ENCODE measurements around the gene ATP5F1D.

ATP5F1D gene

DNA sequence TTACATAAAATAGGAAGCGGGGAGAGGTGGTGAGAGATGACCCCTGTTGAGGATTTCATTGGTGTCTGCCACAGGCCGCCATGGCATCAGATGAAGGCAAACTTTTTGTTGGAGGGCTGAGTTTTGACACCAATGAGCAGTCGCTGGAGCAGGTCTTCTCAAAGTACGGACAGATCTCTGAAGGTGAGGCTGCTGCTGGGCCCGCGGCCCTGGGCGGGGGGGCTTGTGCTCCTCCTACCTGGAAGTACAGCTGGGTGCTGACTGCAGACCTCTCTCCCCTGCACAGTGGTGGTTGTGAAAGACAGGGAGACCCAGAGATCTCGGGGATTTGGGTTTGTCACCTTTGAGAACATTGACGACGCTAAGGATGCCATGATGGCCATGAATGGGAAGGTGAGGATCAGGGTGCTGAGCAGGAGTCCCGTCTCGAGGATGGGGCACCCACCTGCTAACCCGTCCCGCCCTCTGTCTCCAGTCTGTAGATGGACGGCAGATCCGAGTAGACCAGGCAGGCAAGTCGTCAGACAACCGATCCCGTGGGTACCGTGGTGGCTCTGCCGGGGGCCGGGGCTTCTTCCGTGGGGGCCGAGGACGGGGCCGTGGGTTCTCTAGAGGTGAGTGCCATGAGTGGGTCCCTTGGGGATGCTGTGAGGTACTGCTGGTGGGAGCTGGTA, 29.4 kb downstream of the ATP5F1D start:
- DNase-seq (ENCODE audit: low read depth): no peak

DNA sequence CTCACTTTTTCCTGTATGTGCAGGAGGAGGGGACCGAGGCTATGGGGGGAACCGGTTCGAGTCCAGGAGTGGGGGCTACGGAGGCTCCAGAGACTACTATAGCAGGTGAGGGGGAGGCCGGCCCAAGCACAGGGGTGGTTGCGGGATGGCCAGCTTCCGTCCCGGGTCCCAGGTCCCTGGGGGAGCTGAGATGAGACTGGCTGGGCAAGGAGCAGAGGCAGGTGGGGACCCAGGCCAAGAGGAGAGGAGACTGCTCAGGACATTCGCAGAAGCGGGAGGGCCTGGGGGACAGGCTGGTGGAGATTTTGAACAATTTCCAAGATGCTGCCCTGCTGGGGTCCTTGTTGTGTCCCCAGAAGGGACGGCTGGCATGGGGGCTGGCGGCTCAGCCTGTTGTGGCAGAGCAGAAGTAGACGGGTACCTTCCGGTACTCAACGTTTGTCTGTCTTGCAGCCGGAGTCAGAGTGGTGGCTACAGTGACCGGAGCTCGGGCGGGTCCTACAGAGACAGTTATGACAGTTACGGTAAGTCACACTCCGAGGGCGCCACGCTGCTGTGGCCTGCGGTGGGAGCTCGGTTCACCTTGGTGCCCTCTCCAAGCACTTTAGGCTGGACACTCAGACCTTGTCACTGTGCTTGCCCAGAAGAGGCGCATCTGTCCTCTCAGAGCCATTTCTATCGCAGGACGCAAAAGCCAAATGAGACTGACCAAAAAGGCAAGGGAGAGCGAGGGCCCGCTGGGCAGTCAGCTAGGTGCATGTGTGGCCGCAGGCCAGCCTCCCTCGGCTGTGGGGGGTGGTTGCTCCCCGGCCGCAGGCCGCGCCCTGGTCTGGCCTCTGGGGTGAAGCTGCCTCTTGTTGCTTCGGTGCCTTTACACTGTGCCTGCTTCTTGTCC, 30.2 kb downstream of the ATP5F1D start:
- no peak for DNase-seq (ENCODE audit: low read depth)

DNA sequence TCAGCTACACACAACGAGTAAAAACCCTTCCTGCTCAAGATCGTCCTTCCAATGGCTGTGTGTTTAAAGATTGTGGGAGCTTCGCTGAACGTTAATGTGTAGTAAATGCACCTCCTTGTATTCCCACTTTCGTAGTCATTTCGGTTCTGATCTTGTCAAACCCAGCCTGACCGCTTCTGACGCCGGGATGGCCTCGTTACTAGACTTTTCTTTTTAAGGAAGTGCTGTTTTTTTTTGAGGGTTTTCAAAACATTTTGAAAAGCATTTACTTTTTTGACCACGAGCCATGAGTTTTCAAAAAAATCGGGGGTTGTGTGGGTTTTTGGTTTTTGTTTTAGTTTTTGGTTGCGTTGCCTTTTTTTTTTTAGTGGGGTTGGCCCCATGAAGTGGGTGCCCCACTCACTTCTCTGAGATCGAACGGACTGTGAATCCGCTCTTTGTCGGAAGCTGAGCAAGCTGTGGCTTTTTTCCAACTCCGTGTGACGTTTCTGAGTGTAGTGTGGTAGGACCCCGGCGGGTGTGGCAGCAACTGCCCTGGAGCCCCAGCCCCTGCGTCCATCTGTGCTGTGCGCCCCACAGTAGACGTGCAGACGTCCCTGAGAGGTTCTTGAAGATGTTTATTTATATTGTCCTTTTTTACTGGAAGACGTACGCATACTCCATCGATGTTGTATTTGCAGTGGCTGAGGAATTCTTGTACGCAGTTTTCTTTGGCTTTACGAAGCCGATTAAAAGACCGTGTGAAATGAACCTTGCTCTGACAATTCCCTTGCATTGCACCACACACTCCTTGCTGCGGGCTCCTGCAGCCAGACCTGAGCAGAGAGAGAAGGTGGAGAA, 31.1 kb downstream of the ATP5F1D start:
- no peak for DNase-seq (ENCODE audit: low read depth)

DNA sequence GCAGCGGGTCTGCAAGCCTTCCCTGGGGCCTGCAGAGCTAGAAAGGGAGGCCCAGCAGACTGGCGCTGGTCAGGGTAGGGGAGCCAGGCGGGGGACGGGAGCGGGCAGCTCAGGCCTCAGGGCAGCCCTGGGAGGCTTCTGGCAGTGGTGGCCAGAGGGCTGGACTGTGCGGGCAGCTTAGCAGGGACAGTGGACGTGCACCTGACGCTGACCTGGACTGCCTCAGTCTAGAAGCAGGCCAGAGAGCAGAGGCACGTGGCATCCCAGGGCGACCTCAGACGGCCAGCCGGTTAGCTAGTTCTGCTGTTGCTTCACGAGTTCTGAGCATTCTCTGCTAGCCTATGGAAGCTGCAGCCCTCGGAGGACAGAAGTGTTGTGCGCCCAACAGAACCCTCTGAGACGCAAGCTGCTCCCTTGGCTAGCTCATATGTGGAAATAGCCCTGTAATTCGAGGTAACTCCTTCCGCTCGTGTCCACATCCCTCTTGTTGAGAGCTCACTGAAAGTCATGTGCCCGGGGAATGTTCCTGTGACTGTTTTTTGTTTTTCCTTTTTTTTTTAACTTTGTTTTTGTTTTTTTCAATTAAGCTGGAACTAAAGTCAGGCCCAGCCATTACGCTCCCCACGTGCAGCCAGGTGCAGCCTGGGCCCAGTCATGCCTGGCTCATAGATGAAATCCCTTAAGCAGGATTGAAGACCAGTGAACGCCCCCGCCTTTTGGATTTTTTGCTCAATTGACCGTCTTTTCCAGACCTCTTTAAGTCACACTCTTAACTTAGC, 31.9 kb downstream of the ATP5F1D start:
- DNase-seq (ENCODE audit: low read depth): no peak

DNA sequence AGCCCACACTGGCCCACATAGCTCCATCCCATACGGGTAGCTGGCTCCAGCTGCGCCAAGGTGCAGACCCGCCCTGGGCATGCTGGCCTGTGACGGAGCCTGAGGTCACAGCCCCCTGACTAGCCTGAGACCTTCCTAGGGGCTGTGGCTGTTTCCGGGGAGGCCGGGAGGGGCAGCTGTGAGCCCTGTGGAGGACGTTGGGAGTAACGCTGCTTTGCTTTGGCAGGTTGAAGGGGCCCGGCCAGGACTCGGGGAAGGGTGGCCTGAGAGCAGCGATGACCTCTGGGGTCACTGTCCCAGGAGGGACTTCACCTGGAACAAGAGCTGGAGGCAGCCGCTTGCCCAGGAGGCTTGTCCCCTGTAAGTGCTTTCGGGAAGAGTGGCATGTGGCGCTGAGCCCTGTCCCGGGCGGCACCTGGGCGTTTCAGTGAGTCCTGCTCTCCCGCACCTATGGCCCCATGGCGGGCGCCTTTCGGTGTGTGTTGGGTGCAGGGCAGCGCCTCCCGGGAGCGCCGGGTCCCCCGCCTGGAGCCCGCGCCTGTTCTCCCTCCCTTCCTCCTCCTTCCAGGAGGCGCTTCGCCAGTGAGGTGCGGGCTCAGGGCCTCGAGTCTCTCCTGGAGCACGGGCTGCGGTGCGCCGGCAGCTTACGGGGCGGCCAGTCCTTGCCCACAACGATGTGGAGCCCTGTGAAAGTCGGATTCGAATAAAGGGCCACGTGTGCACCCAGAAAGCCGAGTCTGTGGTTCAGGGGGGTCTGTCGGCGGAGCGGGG, 32.7 kb downstream of the ATP5F1D start:
- DNase-seq (ENCODE audit: low read depth): no peak

DNA sequence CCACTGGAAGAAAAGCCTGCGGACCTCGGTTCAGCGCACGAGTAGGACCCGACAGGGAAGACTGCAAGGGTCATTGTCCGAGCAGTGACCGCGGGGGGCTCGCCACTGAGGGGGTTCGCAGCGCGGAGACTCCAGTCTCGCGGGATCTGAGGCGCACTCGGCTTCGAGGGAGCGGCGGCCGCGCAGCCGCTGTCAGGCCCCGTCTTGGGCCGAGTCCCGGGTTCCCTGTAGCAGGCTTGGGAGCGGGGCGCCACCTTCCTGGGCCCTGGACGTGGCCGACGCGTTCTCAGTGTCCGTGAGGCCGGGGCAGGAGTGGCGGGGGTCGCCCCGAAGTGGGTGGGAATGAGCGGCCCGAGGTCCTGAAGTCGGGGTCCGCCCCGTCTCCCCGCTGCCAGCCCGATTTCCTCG, 33.3 kb downstream of the ATP5F1D start:
- no peak for DNase-seq (ENCODE audit: low read depth)

DNA sequence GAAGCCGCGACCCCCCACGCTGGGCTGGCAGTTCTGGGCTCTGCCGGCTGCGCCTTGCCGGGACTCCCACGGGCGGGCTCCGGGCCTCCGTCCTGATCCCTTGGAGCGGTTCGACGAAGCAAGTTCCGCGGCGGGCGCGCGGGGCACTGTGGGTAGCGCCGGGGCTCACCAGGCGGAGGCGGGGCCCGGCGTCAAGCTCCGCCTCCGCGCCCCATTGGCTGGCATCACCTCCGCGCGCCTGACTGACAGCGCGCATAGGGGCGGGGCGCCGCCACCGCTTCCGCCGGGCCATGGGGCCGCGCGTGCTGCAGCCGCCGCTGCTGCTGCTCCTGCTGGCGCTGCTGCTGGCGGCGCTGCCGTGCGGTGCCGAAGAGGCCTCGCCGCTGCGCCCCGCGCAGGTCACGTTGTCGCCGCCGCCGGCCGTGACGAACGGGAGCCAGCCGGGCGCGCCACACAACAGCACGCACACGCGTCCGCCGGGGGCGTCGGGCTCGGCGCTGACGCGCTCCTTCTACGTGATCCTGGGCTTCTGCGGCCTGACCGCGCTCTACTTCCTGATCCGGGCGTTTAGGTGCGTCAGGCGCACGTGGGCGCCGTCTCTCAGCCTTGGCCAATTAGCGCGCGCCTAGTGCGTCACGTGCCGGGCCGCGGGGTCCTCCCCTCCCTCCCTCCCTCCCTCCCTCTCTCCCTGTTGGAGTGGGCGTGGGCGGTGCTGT, 33.9 kb downstream of the ATP5F1D start, which contains the start of gene FAM174C:
Gene FAM174C (plus strand): TSS at position 271 of the 716 bp plus-strand sequence. CDS start 20 bp downstream, at position 291.
- peak; percentile 93 for DNase-seq (ENCODE audit: low read depth)

DNA sequence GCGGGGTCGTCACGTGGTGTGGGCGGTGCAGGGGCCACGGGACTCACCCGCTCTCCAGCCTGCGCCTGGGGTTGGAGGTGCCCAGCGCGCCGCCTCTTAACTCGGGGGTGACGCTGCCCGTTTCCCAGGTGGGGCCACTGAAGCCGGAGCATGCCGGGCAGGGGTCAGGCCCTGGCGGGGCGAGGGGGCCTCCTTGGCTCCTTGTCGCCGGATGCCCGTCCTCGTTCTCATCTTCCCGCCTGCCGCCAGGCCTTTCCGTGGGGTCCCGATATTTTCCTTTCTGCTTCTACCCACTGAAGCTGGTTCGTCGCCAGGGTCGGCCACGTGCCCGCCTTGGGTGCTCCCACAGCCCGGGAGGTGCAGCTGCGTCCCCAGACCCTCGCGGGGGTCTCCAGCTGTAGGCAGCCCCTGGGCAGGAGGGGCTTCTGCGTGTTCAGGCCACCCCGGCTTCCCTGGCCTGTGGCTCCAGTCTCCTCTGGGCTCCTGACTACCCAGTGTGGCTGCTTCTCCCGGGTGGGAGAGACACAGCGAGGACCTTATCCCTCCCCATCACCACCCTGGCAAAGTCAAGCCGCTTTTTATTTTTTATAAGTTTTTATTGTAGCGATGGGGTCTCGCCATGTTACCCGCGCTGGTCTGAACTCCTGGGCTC, 34.6 kb downstream of the ATP5F1D start:
- DNase-seq (ENCODE audit: low read depth): no peak

DNA sequence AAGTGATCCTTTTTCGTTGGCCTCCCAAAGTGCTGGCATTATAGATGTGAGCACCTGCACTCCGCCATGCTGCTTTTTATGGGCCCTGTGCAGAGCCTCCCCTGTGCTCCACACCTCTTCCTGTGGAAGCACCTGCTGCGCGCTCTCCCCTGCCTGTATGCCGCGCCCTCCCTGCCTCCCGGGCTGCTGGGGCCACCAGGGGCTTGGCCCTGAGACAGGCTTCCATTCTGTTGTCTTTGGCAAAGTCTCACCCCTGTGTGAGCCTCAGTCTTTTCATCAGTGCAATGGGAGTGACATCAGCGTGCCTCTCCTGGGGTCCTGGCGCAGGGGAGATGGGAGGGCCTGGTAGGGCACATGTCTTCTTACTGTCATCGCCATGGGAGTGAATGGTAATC, 35.1 kb downstream of the ATP5F1D start:
- DNase-seq (ENCODE audit: low read depth): no peak

DNA sequence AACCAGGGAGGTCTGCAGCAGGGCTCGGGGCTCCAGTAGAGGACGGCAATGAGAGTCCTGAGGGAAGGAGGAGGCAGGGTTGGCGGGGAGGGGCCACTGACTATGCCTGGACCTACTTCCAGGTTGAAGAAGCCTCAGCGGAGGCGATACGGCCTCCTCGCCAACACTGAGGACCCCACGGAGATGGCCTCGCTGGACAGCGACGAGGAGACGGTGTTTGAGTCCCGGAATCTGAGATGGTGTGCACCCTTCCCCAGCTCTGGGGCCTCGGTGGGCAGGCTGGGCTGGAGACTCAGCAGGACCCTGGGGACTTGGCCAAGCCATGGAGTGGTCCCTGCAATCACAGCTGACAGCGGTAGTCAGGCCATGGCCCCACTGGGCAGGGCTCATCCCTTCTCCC, 35.5 kb downstream of the ATP5F1D start:
- no peak for DNase-seq (ENCODE audit: low read depth)

DNA sequence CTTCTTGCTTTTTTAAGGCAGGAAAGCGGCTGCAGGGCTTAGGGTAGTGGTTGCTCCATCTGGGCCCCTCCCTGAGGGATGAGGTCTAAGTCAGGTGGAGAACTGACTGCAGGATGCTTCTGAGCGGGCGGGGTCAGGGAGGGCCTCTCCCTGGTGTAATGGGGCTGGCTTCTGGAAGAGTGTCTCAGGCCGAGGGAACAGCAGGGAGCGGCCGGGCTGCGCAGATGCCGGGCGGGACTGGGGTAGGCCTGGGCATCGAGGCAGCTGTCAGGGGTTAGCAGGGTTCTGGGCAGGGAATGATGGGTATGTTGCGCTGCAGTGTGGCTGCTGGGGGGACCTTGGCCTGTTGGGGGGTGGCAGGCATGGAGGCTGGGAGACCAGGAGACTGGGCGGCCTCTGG, 36.5 kb downstream of the ATP5F1D start:
- DNase-seq (ENCODE audit: low read depth): no peak

DNA sequence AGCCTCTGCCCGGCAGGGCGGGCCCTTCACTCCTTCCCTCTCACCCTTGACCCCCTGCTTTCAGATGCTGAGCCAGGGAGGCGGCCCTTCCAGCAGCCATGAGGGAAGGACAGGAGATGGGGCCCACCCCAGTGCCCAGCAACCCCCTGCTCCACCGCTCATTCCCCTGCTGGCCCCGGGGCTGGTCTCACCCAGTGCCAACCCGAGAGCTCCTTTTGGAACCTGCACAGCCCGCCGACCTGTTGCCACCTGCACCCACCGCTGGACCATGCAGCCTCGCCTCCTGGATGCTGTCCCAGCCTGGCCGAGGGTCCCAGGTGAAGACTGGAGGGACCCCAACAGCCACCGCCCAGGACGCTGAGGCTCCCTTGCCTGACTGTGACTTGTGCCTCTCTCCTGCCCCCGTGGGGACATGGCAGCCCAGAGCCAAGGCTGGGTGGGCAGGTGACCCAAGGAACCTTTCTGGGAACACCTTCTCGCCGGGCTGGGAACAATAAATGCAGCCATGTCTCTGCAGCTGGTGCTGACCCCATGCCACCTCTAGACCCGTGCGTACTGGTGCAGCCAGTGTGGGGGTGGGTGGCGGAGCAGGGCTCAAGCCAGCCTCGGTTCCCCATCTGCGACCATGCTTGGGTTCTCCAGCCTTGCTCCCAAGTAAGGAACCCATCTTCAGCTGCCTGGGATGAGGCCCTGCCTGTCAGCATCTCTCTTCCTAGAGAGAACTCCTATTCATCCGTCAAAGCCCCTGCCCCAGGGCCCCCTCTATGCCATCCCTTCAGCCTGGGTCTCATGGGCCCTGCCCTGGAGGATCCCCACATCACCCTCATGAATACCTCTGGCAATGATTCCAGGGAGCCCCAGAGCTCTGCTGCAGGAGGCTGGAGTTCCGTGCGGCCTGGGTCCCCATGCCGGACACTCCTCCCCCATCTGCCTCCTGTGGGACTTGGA, 37.4 kb downstream of the ATP5F1D start:
- no peak for DNase-seq (ENCODE audit: low read depth)

DNA sequence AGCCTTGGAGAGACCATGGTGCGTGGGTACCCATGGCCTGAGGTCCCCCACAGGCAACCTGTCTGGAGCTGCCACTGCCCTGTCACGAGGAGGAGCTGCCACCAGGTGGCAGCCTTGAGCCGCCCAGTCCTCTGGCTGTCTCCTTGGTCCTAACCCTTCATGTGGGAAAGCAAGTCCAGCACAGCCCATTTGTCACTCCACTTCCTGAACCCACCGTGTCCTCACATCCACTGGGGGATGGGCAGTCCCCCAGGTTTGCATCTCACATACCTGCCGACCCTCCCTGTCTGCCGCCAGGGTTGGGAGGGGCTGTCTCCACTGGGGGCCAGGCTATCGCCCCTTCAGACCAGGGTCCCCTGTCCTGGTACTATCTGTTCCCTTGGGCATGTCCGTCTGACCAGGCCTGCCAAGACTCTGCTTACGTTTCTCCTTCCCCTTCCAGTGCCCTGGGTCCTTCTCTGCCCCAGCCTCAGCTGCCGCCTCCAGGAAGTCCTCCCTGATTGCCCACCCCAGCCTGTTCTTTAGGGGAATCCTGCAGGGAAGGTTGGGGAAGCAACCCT, 38.3 kb downstream of the ATP5F1D start:
- DNase-seq (ENCODE audit: low read depth): peak; percentile 65

DNA sequence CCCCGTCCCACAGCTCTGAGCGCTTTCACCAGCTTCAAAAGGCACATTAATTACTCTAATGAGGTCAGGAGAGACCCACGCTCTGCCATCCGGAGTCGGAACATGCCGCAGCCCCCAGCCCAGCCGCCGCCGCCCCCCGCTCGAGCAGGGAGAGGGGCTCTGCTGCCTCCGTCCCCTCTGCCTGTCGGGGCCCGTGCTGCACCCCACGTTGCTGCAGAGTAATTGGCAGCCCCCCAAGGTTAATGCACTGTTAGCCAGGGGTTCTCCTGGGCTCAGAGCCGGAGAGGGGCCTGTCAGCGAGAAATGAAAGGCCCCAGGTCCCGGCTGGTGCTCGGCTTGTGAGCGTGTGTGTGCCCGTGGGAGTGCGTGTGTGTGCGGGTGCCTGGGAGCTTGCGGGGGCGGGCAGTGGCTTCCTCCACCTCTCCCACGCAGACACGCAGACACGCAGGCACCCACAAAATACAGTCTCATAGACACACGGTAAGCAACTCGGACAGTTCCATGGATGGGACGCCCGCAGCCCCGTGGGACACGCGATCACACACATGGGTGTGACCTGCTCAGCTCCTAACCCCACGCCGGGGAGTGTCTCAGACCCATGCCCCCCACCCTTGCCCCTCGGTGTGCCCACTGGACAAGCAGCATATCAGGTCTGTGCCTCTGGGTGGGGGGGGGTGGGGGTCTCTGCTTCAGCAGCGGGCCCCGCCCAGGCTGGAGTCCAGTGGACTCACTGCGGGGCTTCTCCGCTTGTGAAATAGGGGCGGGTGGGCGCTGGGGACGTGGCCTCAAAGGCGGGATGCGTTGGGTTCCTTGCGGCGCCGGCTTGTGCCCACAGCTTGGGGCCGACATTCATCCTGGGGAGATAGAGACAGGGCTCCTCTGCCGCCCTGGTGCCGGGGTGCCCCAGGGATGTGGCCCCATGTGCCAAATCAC, 39.4 kb downstream of the ATP5F1D start:
- no peak for DNase-seq (ENCODE audit: low read depth)

DNA sequence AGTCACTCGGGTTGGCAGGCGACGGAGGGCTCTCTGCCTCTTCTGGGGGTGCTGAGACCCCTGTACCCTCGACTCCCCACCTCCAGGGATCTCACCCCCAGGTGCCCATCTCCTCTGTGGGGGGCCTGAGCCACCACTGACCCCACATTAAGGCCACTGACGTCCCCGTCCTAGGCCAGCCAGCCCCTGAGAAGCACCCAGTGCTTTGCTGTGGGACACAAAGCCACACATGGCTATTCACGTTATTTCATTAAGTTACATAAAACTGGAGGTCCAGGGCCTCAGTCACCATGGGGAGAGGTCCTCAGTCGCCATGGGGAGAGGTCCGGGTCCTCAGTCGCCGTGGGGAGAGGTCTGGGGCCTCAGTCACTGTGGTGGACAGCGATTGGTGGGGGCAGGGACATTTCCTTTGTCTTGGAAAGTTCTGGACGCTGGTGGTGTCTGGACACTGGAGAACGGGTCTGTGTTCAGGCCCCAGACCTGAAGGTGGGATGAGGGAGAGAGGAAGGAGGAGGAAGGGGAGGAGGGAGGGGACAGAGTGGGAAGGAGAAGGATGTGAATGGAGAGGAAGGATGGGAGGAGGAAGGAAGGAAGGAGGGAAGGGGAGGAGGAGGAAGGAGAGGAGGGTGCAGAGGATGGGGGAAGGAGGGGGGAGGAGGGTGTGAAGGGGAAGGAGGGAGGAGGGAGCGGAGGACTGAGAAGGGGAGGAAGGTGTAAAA, 40.2 kb downstream of the ATP5F1D start:
- DNase-seq (ENCODE audit: low read depth): no peak

DNA sequence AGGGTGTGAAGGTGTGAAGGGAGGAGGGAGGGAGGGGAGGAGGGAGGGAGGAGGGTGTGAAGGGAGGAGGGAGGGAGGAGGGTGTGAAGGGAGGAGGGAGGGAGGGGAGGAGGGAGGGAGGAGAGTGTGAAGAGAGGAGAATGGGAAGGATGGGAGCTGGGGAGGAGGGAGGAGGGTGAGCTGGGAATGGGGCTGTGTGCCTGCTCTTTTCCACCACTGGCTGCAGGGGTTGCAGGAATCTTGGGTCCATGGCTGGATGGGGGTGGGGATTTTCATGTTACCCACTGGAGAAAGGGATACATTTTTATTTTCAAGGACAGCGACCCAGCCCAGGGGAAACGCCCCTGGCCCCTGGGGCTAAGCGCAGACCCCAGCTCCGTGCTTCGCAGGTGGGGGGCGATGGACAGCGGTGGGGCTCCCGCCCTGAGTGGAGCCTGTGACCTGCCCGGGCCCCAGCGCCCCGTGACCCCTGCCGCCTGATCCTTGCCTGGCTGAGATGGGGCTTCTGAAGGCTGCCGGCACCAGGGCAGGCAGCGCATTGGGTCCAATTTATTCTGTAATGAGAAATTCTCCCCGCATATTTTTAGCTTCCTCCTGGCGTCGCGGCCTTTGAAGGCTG, 41.1 kb downstream of the ATP5F1D start:
- no peak for DNase-seq (ENCODE audit: low read depth)

All from fibroblast of the conjunctiva (primary cell).